ENCODE data around the gene GSK3B. TPM values are rescaled to one million over a fixed set of nuclear protein-coding genes. Genes with fewer than 3 reads are reported as not detected.

The GSK3B gene
- total and polyA plus RNA-seq, 10 of the 15 experiments (the other 5 are each of a cell fraction or from before 2014, with no cell fraction given): 8.5 to 49.8 (median 25.5) TPM

DNA sequence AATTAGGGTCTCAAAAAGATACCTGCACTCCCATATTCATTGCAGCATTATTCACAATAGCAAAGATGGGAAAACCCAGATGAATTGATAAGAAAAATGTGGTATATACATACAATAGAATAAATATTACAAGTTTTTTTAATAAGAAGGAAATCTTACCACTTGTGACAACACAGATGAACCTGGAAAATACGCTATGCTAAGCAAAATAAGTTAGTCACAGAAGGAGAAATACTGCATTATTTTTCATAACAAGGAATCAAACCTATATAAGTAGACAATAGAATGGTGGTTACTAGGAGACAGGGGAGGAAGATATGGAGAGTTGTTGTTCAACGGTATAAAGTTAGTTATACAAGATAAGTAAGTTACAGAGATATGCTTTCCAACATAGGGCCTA is 130.0 kb downstream of the GSK3B start:
- no TSS peak for BruUV-seq (replicated peaks)
- CTCF ChIA-PET: interaction anchor here (1.1 kb wide), 1 partner anchor 12 kb away, joined by 3 read pairs; no protein-coding TSS in a partner anchor
- in situ Hi-C loops (cut with MboI): no loop called here
- TF ChIP-seq PAX8 (IDR thresholded peaks at IDR 0.05) (no peak), PAX5 (IDR thresholded peaks at IDR 0.05; ENCODE audit: borderline replicate concordance, low read depth, low read length) (no peak), CHD4 (IDR thresholded peaks at IDR 0.05) (no peak), SRF (IDR thresholded peaks at IDR 0.05; ENCODE audit: low read depth in 2 of 2, low read length in 2 of 2) (no peak), MEF2B (IDR thresholded peaks at IDR 0.05; ENCODE audit: partially characterized antibody, poor library complexity, severe bottlenecking) (no peak), HDAC2 (IDR thresholded peaks at IDR 0.05) (no peak), NRF1 (conservative IDR thresholded peaks at IDR 0.05; ENCODE audit: low read depth, low read length) (no peak), CTCF (IDR thresholded peaks at IDR 0.05 in 2 of 3, conservative IDR thresholded peaks at IDR 0.05 in 1 of 3; ENCODE audit: control insufficient read depth in 2 of 3, extremely low read depth in 1 of 3, insufficient read depth in 1 of 3, low read depth in 3 of 3, low read length in 3 of 3) (no peak), CBX3 (IDR thresholded peaks at IDR 0.05; ENCODE audit: borderline replicate concordance, low read depth) (no peak), SREBF1 (IDR thresholded peaks at IDR 0.05; ENCODE audit: low read length) (no peak), RFX5 (IDR thresholded peaks at IDR 0.05; ENCODE audit: low read depth, low read length) (no peak), TCF3 (IDR thresholded peaks at IDR 0.05; ENCODE audit: borderline replicate concordance, insufficient read depth, low read depth, low read length) (no peak), BRCA1 (IDR thresholded peaks at IDR 0.05; ENCODE audit: low read depth, low read length) (no peak), POLR2A (IDR thresholded peaks at IDR 0.05; ENCODE audit: low read depth, low read length) (no peak), USF1 (IDR thresholded peaks at IDR 0.05; ENCODE audit: borderline replicate concordance, extremely low read length, insufficient read depth, low read depth, low read length) (no peak)
- TF ChIP-seq, protein P1, sequence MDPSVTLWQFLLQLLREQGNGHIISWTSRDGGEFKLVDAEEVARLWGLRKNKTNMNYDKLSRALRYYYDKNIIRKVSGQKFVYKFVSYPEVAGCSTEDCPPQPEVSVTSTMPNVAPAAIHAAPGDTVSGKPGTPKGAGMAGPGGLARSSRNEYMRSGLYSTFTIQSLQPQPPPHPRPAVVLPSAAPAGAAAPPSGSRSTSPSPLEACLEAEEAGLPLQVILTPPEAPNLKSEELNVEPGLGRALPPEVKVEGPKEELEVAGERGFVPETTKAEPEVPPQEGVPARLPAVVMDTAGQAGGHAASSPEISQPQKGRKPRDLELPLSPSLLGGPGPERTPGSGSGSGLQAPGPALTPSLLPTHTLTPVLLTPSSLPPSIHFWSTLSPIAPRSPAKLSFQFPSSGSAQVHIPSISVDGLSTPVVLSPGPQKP (IDR thresholded peaks at IDR 0.05; ENCODE audit: low read depth, low read length): no peak
- TF ChIP-seq, protein P2, sequence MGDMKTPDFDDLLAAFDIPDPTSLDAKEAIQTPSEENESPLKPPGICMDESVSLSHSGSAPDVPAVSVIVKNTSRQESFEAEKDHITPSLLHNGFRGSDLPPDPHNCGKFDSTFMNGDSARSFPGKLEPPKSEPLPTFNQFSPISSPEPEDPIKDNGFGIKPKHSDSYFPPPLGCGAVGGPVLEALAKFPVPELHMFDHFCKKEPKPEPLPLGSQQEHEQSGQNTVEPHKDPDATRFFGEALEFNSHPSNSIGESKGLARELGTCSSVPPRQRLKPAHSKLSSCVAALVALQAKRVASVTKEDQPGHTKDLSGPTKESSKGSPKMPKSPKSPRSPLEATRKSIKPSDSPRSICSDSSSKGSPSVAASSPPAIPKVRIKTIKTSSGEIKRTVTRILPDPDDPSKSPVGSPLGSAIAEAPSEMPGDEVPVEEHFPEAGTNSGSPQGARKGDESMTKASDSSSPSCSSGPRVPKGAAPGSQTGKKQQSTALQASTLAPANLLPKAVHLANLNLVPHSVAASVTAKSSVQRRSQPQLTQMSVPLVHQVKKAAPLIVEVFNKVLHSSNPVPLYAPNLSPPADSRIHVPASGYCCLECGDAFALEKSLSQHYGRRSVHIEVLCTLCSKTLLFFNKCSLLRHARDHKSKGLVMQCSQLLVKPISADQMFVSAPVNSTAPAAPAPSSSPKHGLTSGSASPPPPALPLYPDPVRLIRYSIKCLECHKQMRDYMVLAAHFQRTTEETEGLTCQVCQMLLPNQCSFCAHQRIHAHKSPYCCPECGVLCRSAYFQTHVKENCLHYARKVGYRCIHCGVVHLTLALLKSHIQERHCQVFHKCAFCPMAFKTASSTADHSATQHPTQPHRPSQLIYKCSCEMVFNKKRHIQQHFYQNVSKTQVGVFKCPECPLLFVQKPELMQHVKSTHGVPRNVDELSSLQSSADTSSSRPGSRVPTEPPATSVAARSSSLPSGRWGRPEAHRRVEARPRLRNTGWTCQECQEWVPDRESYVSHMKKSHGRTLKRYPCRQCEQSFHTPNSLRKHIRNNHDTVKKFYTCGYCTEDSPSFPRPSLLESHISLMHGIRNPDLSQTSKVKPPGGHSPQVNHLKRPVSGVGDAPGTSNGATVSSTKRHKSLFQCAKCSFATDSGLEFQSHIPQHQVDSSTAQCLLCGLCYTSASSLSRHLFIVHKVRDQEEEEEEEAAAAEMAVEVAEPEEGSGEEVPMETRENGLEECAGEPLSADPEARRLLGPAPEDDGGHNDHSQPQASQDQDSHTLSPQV (IDR thresholded peaks at IDR 0.05): no peak

More for the DNA sequence above, 130.0 kb downstream of the GSK3B start:
- intact Hi-C loops (cut with micrococcal nuclease; ENCODE audit: unreplicated experiment): no loop called here
- no peak overlapping the region for H2AFZ ChIP-seq (ENCODE audit: control insufficient read depth, low read depth, low read length)
- 95% methylated on average over 2 of the region's 2 CpGs for WGBS (ENCODE audit: insufficient coverage, insufficient replicate concordance, low lambda C conversion rate, missing lambda C conversion rate)
- H4K20me1 ChIP-seq (ENCODE audit: control insufficient read depth, insufficient read depth): no peaks in the 10 kb centered on the region
- H3K9ac ChIP-seq (ENCODE audit: control insufficient read depth, insufficient read depth, low read length): no peak overlapping the region
- SMC1A ChIA-PET (ENCODE audit: uncharacterized antibody, unreplicated experiment): interaction anchor here (0.6 kb wide), 1 partner anchor 364 kb away, joined by 3 read pairs; no protein-coding TSS in a partner anchor
- no peaks in the 10 kb centered on the region for H3K27me3 ChIP-seq (replicated peaks in 1 of 2; ENCODE audit: control insufficient read depth in 2 of 2, insufficient read depth in 2 of 2, low read length in 1 of 2)
- H3K4me1 ChIP-seq (ENCODE audit: control insufficient read depth, insufficient read depth, low read length): no peaks in the 10 kb centered on the region
- no peaks in the 10 kb centered on the region; a peak in 1 of 4 replicates for H3K36me3 ChIP-seq (ENCODE audit: control insufficient read depth in 2 of 2, insufficient read depth in 2 of 2, low read length in 1 of 2)
- no peak for FAIRE-seq
- ATAC-seq: no peak
- peaks cover 4% of the 10 kb centered on the region; the same call in 2 of the 3 replicates for H3K9me3 ChIP-seq (replicated peaks; ENCODE audit: control insufficient read depth, insufficient read depth, low read length)
- POLR2A ChIA-PET: interaction anchor here (0.7 kb wide), 3 partner anchors 16 to 113 kb away, joined by 3 to 5 read pairs (median 4); no protein-coding TSS in a partner anchor
- RAD21 ChIA-PET (ENCODE audit: unreplicated experiment): no interaction called here
- H3K27ac ChIP-seq (ENCODE audit: control insufficient read depth, insufficient read depth): no peak overlapping the region
- no peak overlapping the region for H3K4me2 ChIP-seq (ENCODE audit: control insufficient read depth, insufficient read depth)
- H3K4me3 ChIP-seq: no peak overlapping the region
- peaks cover 25% of the 10 kb centered on the region for H3K79me2 ChIP-seq (ENCODE audit: control insufficient read depth, insufficient read depth, low read length)
- DNase-seq (ENCODE audit: low read depth, low spot score): no peak
